Testis (tissue), 3 donors: ENCODE data around the gene ABHD17A. TPM values are rescaled to one million over a fixed set of nuclear protein-coding genes. Genes with fewer than 3 reads are reported as not detected.

Experiments used
- DNase-seq: peaks from one replicate; pipeline ENCODE4 v3.0.0-alpha.2; 2019
- H3K27ac ChIP-seq, 2 donors: fragments of 200-600 bp; sonication (generic); one replicate each; pipeline ENCODE4 v1.5.1; 2019
- H3K27me3 ChIP-seq: fragments of 200-600 bp; sonication (generic); one replicate; pipeline ENCODE4 v1.5.1; 2019
- H3K36me3 ChIP-seq: fragments of 200-600 bp; sonication (generic); one replicate; pipeline ENCODE4 v1.5.1; 2017; ENCODE audit warnings: low read depth; ENCODE audit errors: missing control alignments
- H3K4me1 ChIP-seq: fragments of 200-600 bp; sonication (generic); one replicate; pipeline ENCODE4 v1.5.1; 2019
- H3K4me3 ChIP-seq, 2 donors: fragments of 200-600 bp; sonication (generic); one replicate each; pipeline ENCODE4 v1.5.1; 2017 to 2019
- H3K9me3 ChIP-seq: fragments of 200-600 bp; sonication (generic); one replicate; pipeline ENCODE4 v1.5.1; 2017
- POLR2A ChIP-seq: fragments of 450-650 bp; IDR thresholded peaks from one replicate; pipeline ENCODE4 v1.6.1; 2017; ENCODE audit warnings: antibody characterized with exemption, mild to moderate bottlenecking, moderate library complexity
- WGBS, 2 donors: methylation state at CpG; one replicate each; pipeline ENCODE4 v1.1.5; 2018; 5-methylcytosine and 5-hydroxymethylcytosine counted together
- intact Hi-C: fragments of 100-400 bp; cut with DNase I; formaldehyde crosslinking; loops from one replicate; pipeline ENCODE4 v1.15.1; 2023; ENCODE audit warnings: low total_unique reads
- polyA plus RNA-seq: library from polyadenylated mRNA; stranded (reverse); fragments of 350-450 nt; fragmentation: Illumina TruSeq; extraction: RNeasy Lipid Tissue Mini Kit (QIAGEN cat#74804); gene quantifications from one replicate; pipeline ENCODE4 v1.2.3, GENCODE V29; 2014; ENCODE audit warnings: low read depth, low replicate concordance; ENCODE audit not compliant: insufficient read depth
- total RNA-seq, 2 donors: library from RNA; depleted of rRNA; stranded (reverse); fragments of >200 nt; gene quantifications; one replicate each; pipeline ENCODE4 v1.2.3, GENCODE V29; 2016
- TF ChIP-seq, protein P1 (sequence below), 3 experiments: fragments of 450-650 bp in 2 of 3; fragments of 200-600 bp in 1 of 3; sonication (generic) in 1 of 3; IDR thresholded peaks; one replicate each; pipeline ENCODE4 v1.5.1; 2016 to 2019; ENCODE audit warnings: antibody characterized with exemption in 3 of 3, mild to moderate bottlenecking in 2 of 3, moderate library complexity in 1 of 3

The ABHD17A gene
- total and polyA plus RNA-seq, 3 donors from 2014 or later = 51.1 to 140 (median 127) TPM

DNA sequence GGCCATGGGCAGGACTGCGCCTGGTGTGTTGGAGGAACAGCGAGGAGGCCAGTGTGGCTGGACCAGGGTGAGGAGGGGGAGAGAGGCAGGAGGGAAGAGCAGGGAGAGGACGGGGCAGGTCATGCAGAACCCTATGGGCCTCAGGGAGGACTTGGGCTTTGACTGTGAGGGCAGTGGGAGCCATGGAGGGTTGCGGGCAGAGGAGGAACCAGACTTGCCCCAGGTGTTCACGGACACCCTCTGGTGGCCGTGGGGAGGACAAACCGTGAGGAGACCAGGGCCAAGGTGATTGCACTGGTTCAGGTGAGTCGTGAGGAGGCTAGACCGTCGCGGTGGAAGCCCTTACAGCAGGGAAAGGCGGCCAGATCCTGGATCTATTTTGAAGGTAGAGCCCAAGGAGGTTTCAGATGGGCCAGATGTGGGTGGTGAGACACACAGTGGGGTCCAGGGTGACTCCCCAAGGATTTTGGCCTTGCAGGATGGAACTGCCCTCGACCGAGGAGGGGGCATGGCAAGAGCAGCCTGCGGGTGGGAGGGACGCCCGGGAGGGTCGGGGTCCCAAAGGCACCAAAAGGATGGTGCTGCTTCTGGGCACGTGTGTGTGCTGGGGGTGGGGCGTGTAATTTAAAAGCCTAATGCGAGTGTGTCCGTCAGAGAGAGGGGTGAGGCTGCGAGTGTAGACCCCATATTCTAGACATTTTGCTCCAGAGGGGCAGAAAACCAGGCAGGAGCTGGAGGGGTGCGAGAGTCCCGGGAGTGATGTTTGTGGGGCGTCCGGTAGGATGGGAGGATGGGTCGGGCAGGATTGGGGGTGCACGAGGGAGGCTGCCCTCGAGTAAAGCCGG lies 34.3 kb downstream of the ABHD17A start:
- H3K4me3 ChIP-seq = peak overlapping the region in 1 of 2 donors; percentile 44
- intact Hi-C loops = no loop called here
- no peaks in the 10 kb centered on the region for H3K36me3 ChIP-seq
- 57 to 63% methylated on average over 28 to 31 of the region's 31 CpGs for WGBS, 2 donors
- no peak for DNase-seq
- H3K4me1 ChIP-seq = peaks cover 45% of the 10 kb centered on the region
- no peaks in the 10 kb centered on the region for H3K27me3 ChIP-seq
- TF ChIP-seq POLR2A = no peak
- TF ChIP-seq, protein P1, sequence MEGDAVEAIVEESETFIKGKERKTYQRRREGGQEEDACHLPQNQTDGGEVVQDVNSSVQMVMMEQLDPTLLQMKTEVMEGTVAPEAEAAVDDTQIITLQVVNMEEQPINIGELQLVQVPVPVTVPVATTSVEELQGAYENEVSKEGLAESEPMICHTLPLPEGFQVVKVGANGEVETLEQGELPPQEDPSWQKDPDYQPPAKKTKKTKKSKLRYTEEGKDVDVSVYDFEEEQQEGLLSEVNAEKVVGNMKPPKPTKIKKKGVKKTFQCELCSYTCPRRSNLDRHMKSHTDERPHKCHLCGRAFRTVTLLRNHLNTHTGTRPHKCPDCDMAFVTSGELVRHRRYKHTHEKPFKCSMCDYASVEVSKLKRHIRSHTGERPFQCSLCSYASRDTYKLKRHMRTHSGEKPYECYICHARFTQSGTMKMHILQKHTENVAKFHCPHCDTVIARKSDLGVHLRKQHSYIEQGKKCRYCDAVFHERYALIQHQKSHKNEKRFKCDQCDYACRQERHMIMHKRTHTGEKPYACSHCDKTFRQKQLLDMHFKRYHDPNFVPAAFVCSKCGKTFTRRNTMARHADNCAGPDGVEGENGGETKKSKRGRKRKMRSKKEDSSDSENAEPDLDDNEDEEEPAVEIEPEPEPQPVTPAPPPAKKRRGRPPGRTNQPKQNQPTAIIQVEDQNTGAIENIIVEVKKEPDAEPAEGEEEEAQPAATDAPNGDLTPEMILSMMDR (IDR thresholded peaks at IDR 0.05) = no peak
- H3K9me3 ChIP-seq = no peaks in the 10 kb centered on the region
- no peak overlapping the region for H3K27ac ChIP-seq

DNA sequence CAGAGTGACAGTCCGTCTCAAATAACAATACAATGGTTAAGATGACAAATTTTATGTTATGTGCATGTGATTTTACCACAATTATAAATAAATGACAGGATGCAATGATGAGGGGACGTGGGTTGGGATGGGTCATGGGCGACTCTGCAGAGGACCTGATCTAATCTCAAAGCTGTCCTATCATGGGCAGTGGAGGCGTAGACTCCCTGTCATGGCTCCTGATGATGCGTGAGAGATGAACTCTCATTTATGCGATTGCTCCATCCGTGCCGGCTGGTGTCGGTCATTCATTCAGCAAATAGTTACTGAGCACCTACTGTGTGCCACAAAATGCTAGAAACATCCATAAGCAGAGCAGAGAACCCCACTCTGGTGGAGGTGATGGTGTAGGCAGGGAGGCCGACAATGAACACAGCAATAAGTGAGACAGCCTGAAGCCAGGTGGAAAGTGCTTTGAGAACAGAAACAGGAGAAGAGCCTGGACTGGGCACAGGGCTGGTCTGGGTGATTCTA lies 35.4 kb downstream of the ABHD17A start:
- Histone ChIP-seq H3K27ac (no peak overlapping the region), H3K36me3 (no peaks in the 10 kb centered on the region), H3K4me3 (no peak overlapping the region), H3K9me3 (no peaks in the 10 kb centered on the region), H3K27me3 (no peaks in the 10 kb centered on the region), H3K4me1 (peaks cover 45% of the 10 kb centered on the region)
- DNase-seq = no peak
- 80 to 82% methylated on average over 10 of the region's 10 CpGs for WGBS, 2 donors
- TF ChIP-seq, protein P1 (IDR thresholded peaks at IDR 0.05) = no peak
- no peak for TF ChIP-seq POLR2A
- intact Hi-C loops = no loop called here

DNA sequence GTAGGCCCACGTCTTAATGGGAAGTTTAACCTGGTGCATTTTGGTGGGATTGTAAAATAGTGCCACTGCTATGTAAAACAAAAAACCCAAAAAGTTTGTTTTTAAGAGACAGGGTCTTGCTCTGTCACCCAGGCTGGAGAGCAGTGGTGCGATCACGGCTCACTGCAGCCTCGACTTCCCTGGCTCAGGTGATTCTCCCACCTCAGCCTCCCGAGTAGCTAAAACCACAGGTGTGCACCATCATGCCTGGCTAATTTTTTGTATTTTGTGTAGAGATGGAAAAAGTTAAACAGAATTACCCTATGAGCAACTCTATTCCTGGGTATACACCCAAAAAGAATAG lies 36.2 kb downstream of the ABHD17A start:
- intact Hi-C loops = no loop called here
- no peak for DNase-seq
- no peak for TF ChIP-seq POLR2A
- TF ChIP-seq, protein P1 (IDR thresholded peaks at IDR 0.05) = no peak
- Histone ChIP-seq H3K36me3 (no peaks in the 10 kb centered on the region), H3K27me3 (no peaks in the 10 kb centered on the region), H3K9me3 (no peaks in the 10 kb centered on the region), H3K4me3 (peak overlapping the region in 1 of 2 donors; percentile 97), H3K4me1 (peaks cover 46% of the 10 kb centered on the region), H3K27ac (peak overlapping the region in 1 of 2 donors; percentile 99)
- WGBS, 2 donors = 57 to 58% methylated on average over 5 of the region's 5 CpGs

DNA sequence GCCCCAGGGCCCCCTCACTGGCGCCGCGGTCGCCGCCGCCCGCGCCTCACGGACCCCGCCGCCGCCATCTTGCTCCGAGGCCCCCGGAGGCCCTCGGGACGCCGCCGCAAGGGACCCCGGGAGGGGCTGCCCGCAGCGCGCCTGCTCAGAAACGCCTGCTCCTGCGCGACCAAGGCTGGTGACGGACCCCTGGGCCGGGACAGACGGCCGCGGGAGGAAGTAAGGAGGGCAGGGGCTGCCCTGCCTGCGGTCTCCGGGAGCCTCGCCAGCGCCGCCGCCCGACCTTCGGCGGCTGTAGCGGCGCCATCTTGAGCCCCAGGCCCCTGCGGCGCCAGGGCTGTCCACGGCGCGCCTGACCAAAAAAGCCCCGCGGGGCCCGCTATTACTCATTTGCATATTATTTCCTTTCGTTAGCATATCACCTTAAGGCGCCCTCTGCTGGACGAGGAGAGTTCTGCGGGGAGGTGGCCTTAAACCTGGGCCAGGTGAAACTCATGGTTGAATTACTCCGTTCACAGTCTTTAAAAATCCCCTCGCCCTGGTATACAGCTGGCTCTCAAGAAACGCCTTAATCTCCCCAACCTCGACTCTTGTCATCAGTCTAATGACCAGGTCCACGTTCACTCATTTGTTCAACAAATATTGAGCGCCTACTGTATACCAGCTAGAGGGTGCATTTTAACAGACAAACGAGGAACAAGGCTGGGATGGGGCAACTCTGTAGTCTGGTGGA lies 36.7 kb downstream of the ABHD17A start, which contains the start of gene REXO1:
Gene REXO1, minus strand, starts transcription at position 85 of the 733 bp plus-strand sequence. CDS start 125 bp downstream, outside the sequence.
- DNase-seq = peak; percentile 97
- Histone ChIP-seq H3K27ac (peak within 1 kb of the TSS; percentile 99), H3K36me3 (no peaks in the 10 kb centered on the region), H3K4me1 (peaks cover 43% of the 10 kb centered on the region), H3K27me3 (no peaks in the 10 kb centered on the region), H3K9me3 (no peaks in the 10 kb centered on the region), H3K4me3 (peak within 1 kb of the TSS; percentile 97 to 99)
- intact Hi-C loops = no loop called here
- TF ChIP-seq POLR2A = no peak
- TF ChIP-seq, protein P1 (IDR thresholded peaks at IDR 0.05) = peak; percentile 94 to 98 (median 95)
- WGBS, 2 donors = 4% methylated on average over 25 to 41 of the region's 60 CpGs
